K562 (cell line): ENCODE data around the gene CYB5R3. TPM values are rescaled to one million over a fixed set of nuclear protein-coding genes. Genes with fewer than 3 reads are reported as not detected.
A peak's percentile ranks its signal among the peaks of the same experiment; 100 is the strongest.

ENCODE experiments used
- ATAC-seq: fragments of 200-7000 bp; cut with Tn5 transposase; 3 replicates; pipeline ENCODE4 v1.9.1; 2020; ENCODE audit warnings: moderate library complexity
- BruUV-seq: library from RNA; stranded (reverse); fragments of 400-500 nt; replicated peaks from 2 replicates; lab custom pipeline; 2021; lab: Mats Ljungman, UMichigan
- CTCF ChIA-PET: fragments of 300-600 bp; formaldehyde crosslinking; extraction: SDS; loops from one replicate; lab custom pipeline; 2021; ENCODE audit warnings: low intra/inter-chr PET ratio; lab: Yijun Ruan, JAX
- POLR2A ChIA-PET: fragments of 300-600, 350-650 bp; sonication (Branson Sonifier 250); formaldehyde crosslinking; extraction: SDS; loops from one replicate; lab custom pipeline; 2021; ENCODE audit warnings: antibody characterized with exemption, inconsistent platforms; lab: Yijun Ruan, JAX
- DNase-seq, 4 experiments: peaks; one replicate each; pipeline versions ENCODE4 v3.0.0 to v3.0.0-alpha.2; 2011 to 2018; ENCODE audit warnings: low spot score in 3 of 4, mixed read lengths in 3 of 4; ENCODE audit errors: extremely low read depth in 1 of 4
- FAIRE-seq: peaks from 2 replicates; lab custom pipeline; 2011; peaks lifted over from hg19 to GRCh38; lab: Jason Lieb, UNC
- H2AFZ ChIP-seq: 2 replicates; pipeline ENCODE4 v1.6.0; 2011; ENCODE audit warnings: low read depth, low read length, control low read depth, inconsistent platforms
- H3K27ac ChIP-seq: fragments of 200-600 bp; 3 replicates; pipeline ENCODE4 v1.8.0; 2011; ENCODE audit warnings: low read depth, mild to moderate bottlenecking, control low read depth, inconsistent platforms, low read length, moderate library complexity, mixed read lengths; ENCODE audit errors: extremely low read depth
- H3K27me3 ChIP-seq, 2 experiments: fragments of 300-600 bp in 1 of 2; 2 replicates in 1 of 2; 3 replicates in 1 of 2; pipeline versions ENCODE4 v1.6.0 to v1.8.0; 2011; ENCODE audit warnings: inconsistent platforms in 2 of 2, low read length in 2 of 2, mild to moderate bottlenecking in 1 of 2, mixed read lengths in 1 of 2, moderate library complexity in 1 of 2; ENCODE audit not compliant: control insufficient read depth in 2 of 2, insufficient read depth in 2 of 2
- H3K36me3 ChIP-seq: fragments of 300-600 bp; 3 replicates; pipeline ENCODE4 v1.8.0; 2011; ENCODE audit warnings: mild to moderate bottlenecking, low read length, inconsistent platforms; ENCODE audit not compliant: control insufficient read depth, insufficient read depth
- H3K4me1 ChIP-seq, 2 experiments: fragments of 200-600 bp in 1 of 2; replicated peaks in 1 of 2; 2 replicates in 1 of 2; 3 replicates in 1 of 2; pipeline versions ENCODE4 v1.5.1 to v1.8.0; 2011; ENCODE audit warnings: inconsistent platforms in 2 of 2, low read length in 2 of 2, mild to moderate bottlenecking in 1 of 2, mixed read lengths in 1 of 2, moderate library complexity in 1 of 2; ENCODE audit not compliant: control insufficient read depth in 2 of 2, insufficient read depth in 2 of 2
- H3K4me2 ChIP-seq: 2 replicates; pipeline ENCODE4 v1.6.1; 2011; ENCODE audit warnings: low read length, control low read depth, inconsistent platforms, mixed read lengths; ENCODE audit not compliant: insufficient read depth
- H3K4me3 ChIP-seq: fragments of 200-600 bp; sonication (generic), shearing (Covaris generic); 2 replicates; pipeline ENCODE4 v1.5.1; 2016; ENCODE audit warnings: control low read depth, inconsistent platforms
- H3K79me2 ChIP-seq: fragments of 200-600 bp; 3 replicates; pipeline ENCODE4 v1.8.0; 2011; ENCODE audit warnings: low read length, inconsistent platforms; ENCODE audit not compliant: control insufficient read depth, insufficient read depth
- H3K9ac ChIP-seq, 2 experiments: 2 replicates each; pipeline versions ENCODE4 v1.6.0 to v1.6.1; 2011; ENCODE audit warnings: low read depth in 2 of 2, low read length in 2 of 2, control low read depth in 1 of 2, inconsistent platforms in 1 of 2, mild to moderate bottlenecking in 1 of 2, mixed read lengths in 1 of 2; ENCODE audit not compliant: insufficient read depth in 1 of 2
- H3K9me1 ChIP-seq: one replicate; pipeline ENCODE4 v1.6.0; 2011; ENCODE audit warnings: inconsistent platforms, mild to moderate bottlenecking, low read length, moderate library complexity; ENCODE audit not compliant: control insufficient read depth, insufficient read depth
- H3K9me3 ChIP-seq: replicated peaks from 2 replicates; pipeline ENCODE4 v1.5.1; 2011; ENCODE audit warnings: low read depth, low read length, inconsistent platforms; ENCODE audit not compliant: control insufficient read depth, insufficient read depth
- H4K20me1 ChIP-seq: replicated peaks from 2 replicates; pipeline ENCODE4 v1.6.1; 2011; ENCODE audit warnings: low read length, inconsistent platforms, mixed read lengths; ENCODE audit not compliant: control insufficient read depth, insufficient read depth
- ARID2 ChIP-seq: fragments of 450-650 bp; IDR thresholded peaks from 2 replicates; pipeline ENCODE4 v1.6.1; 2017; ENCODE audit warnings: antibody characterized with exemption, mild to moderate bottlenecking
- CBX8 ChIP-seq: fragments of 200-600 bp; sonication (generic); IDR thresholded peaks from 2 replicates; pipeline ENCODE4 v1.6.1; 2012; ENCODE audit warnings: borderline replicate concordance, mixed run types, low read depth, mild to moderate bottlenecking, moderate library complexity, mixed read lengths, low read length, control low read depth, inconsistent platforms; ENCODE audit not compliant: poor library complexity, severe bottlenecking; ENCODE audit errors: extremely low read depth
- CHD1 ChIP-seq: fragments of 200-600 bp; sonication (generic); IDR thresholded peaks from one replicate; pipeline ENCODE4 v1.6.1; 2012; ENCODE audit warnings: mild to moderate bottlenecking, moderate library complexity, low read length, inconsistent platforms
- DNMT1 ChIP-seq: fragments of 450-650 bp; IDR thresholded peaks from 2 replicates; pipeline ENCODE4 v1.6.1; 2016; ENCODE audit warnings: antibody characterized with exemption, mild to moderate bottlenecking
- L3MBTL2 ChIP-seq: fragments of 450-650 bp; IDR thresholded peaks from 2 replicates; pipeline ENCODE4 v1.6.1; 2016; ENCODE audit warnings: mild to moderate bottlenecking, moderate library complexity
- NEUROD1 ChIP-seq: fragments of 150-350 bp; IDR thresholded peaks from 2 replicates; pipeline ENCODE4 v1.6.1; 2014; ENCODE audit warnings: borderline replicate concordance, low read length, low read depth; ENCODE audit not compliant: partially characterized antibody
- RCOR1 ChIP-seq, 2 experiments: IDR thresholded peaks; 2 replicates each; pipeline ENCODE4 v1.6.1; 2012; ENCODE audit warnings: low read depth in 2 of 2, low read length in 2 of 2, borderline replicate concordance in 1 of 2, improper control_type of control experiment in 1 of 2
- U2AF1 ChIP-seq: fragments of 200-400 bp; formaldehyde crosslinking; optimal IDR thresholded peaks from 2 replicates; pipeline ENCODE3; 2017; ENCODE audit warnings: mild to moderate bottlenecking, low read depth, low read length, moderate library complexity
- ZNF134 ChIP-seq: fragments of 250-450 bp; sonication (Bioruptor Pico); conservative IDR thresholded peaks from 2 replicates; pipeline ENCODE4 v1.4.0; 2020
- ZNF830 ChIP-seq: fragments of 250-450 bp; sonication (Bioruptor Pico); IDR thresholded peaks from 2 replicates; pipeline ENCODE4 v1.5.0; 2021; ENCODE audit warnings: mild to moderate bottlenecking
- WGBS: fragments of 100-300 bp; shearing (Covaris generic); methylation state at CpG from one replicate; pipeline ENCODE4 v1.1.6; 2016; ENCODE audit warnings: low coverage, mixed read lengths; ENCODE audit not compliant: insufficient coverage; ENCODE audit errors: missing lambda C conversion rate; 5-methylcytosine and 5-hydroxymethylcytosine counted together
- in situ Hi-C: fragments of 300-500 bp; cut with MboI; formaldehyde crosslinking; loops from 4 replicates; pipeline ENCODE4 v1.15.0; 2018; ENCODE audit warnings: inconsistent platforms, mixed read lengths
- intact Hi-C: fragments of 100-400 bp; cut with micrococcal nuclease; formaldehyde crosslinking; loops from 2 replicates; pipeline ENCODE4 v1.14.2; 2022
- polyA plus RNA-seq, 8 experiments: library from polyadenylated mRNA; depleted of rRNA in 4 of 8; stranded (reverse) in 5 of 8; unstranded in 3 of 8; fragments of >200 nt; fragmentation: Nextera tagmentation in 2 of 8; fragmentation: Illumina TruSeq in 1 of 8; extraction: Ambion mirVana in 2 of 8; extraction: Trizol in 1 of 8; gene quantifications; 2 replicates each; pipeline versions ENCODE4 v1.2.1 to v1.2.3, GENCODE V29; 2011 to 2014; ENCODE audit warnings: inconsistent platforms in 1 of 8, missing spikeins in 1 of 8
- total RNA-seq, 7 experiments: library from RNA; depleted of rRNA in 6 of 7; stranded (reverse); fragments of >200 nt in 6 of 7; fragmentation: Illumina TruSeq in 2 of 7; extraction: Trizol in 2 of 7; gene quantifications; 2 replicates each; pipeline versions ENCODE4 v1.2.1 to v1.2.3, GENCODE V29; 2011 to 2021; ENCODE audit warnings: low replicate concordance in 1 of 7
- TF ChIP-seq, protein P1 (sequence below): fragments of 250-450 bp; sonication (Bioruptor Pico); IDR thresholded peaks from 2 replicates; pipeline ENCODE4 v1.8.0; 2021; ENCODE audit warnings: borderline replicate concordance, mild to moderate bottlenecking, moderate library complexity; ENCODE audit not compliant: poor library complexity, severe bottlenecking
- TF ChIP-seq, protein P2 (sequence below): fragments of 250-450 bp; sonication (Bioruptor Pico); IDR thresholded peaks from 2 replicates; pipeline ENCODE4 v1.4.0; 2020
- TF ChIP-seq, protein P3 (sequence below), 3 experiments: fragments of 200-800 bp in 1 of 3; sonication (Bioruptor generic) in 1 of 3; sonication (generic) in 1 of 3; formaldehyde crosslinking in 1 of 3; IDR thresholded peaks; 2 replicates each; pipeline versions ENCODE4 v1.6.1 to v1.8.0; 2016 to 2022; ENCODE audit warnings: mild to moderate bottlenecking in 2 of 3, missing compliant biosample characterization in 2 of 3, missing genetic modification characterization in 2 of 3, missing genetic modification reagents in 1 of 3

CYB5R3 gene
- total and polyA plus RNA-seq, 9 of the 15 experiments (the other 6 are each of a cell fraction or from before 2014, with no cell fraction given): 1.4 to 66.8 (median 23.4) TPM

DNA sequence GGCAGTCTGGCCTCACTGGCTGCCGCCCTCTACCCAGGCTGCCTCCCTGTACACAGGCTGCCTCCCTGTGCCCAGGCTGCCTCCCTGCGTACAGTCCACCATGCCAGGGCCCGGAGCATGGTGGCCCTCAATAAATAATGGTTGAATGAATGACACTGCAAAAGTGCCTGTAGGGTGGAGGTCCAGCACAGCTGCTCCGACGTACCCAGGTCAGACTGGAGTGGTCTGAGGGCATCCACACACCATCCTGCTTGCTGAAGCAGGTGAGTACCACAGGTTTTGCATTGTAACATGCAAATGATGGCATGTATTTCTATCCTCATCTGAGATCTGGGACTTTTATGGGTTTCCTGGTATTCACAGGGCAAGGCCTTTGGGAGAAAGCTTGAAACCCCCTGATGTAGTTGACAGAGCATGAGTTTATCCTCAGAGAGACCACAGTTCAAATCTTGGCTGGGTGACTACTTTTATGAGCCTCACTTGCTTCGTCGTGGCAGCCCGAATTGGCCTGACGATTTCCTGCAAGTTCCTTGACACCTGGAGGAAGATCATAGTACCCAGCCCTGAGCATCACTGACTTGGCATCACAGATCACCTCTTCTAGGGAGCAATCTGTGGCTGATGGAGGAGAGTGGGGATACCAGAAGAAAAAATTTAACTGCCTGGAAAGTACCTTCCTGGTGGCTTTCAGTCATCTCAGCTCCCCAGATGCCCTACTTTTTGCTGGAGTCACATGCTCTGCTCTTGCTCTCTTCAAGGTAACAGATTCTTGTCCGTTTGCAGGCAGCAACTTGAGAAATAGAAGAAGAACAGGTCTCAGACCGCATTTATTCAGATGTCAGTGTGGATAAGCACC is 16.0 kb upstream of the CYB5R3 start (continued):
- TF ChIP-seq, protein P1, sequence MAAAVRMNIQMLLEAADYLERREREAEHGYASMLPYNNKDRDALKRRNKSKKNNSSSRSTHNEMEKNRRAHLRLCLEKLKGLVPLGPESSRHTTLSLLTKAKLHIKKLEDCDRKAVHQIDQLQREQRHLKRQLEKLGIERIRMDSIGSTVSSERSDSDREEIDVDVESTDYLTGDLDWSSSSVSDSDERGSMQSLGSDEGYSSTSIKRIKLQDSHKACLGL (CRISPR knock-in tag): no peak
- no peak for TF ChIP-seq CBX8
- no peak for TF ChIP-seq CHD1
- TF ChIP-seq U2AF1: no peak
- no peak for TF ChIP-seq DNMT1

DNA sequence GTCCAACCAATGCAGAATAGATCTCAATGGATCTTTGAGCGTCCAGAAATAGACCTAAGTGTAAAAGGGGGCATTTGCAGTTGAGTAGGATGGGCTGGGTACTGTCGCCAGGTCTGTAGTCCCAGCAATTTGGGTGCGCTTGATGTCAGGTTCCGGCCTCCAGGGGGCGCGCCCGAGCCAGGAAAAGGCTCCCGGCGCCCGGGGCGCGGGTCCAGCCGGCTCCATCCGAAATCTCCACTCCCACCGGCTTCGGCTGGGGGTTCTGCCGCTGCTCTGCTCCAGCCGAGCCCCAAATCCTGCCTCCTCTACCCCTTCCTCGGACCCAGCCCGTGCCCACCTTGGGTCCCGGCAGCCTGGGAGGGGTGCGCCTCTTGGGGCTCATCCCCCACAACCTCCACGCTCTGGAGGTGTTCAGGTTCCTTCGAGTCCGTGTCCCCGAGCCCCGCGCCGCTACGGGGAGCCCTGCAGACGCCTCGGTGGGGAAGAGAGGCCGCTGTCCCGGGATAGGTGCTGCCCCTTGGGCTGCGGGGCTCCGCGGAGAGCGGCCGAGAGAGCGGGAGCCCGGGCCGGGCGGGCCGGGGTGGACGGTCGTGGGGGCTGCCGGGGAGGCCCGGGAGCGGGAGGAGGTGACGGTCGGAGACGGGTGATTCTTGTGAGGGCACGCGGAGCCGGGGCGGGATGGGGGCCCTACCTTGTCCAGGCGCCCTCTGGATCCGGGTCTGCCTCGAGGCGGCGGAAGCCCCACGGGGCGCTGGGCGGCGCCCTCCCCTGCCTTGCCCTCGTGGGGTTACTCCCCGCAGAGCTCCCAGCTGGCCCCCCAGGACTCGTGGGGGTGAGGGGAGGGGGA is 13.0 kb upstream of the CYB5R3 start:
- Histone ChIP-seq H3K9me1 (no peaks in the 10 kb centered on the region), H3K4me2 (peak overlapping the region; percentile 68), H2AFZ (peak overlapping the region; percentile 84), H3K4me1 (peaks cover 0 to 11% of the 10 kb centered on the region in 2 experiments; a peak in 2 of 5 replicates), H4K20me1 (no peaks in the 10 kb centered on the region; the same call in 1 of the 2 replicates), H3K4me3 (peak overlapping the region; percentile 32), H3K79me2 (no peaks in the 10 kb centered on the region), H3K27ac (no peak overlapping the region), H3K9me3 (no peaks in the 10 kb centered on the region), H3K36me3 (no peaks in the 10 kb centered on the region), H3K27me3 (peaks cover 0 to 8% of the 10 kb centered on the region in 2 experiments; a peak in 2 of 5 replicates), H3K9ac (peak overlapping the region in 1 of 2 experiments; percentile 64; a peak in 2 of 4 replicates)
- ATAC-seq (peak; percentile 96), FAIRE-seq (no peak), DNase-seq (peak; percentile 74 to 77 (median 75))
- 1% methylated on average over 20 of the region's 68 CpGs for WGBS
- in situ Hi-C loops (no loop called here), intact Hi-C loops (loop anchor here (2.0 kb wide), 1 partner anchor 159 kb away; no protein-coding TSS in a partner anchor)
- CTCF ChIA-PET: interaction anchor here (0.6 kb wide), 1 partner anchor 118 kb away, joined by 4 read pairs; no protein-coding TSS in a partner anchor
- POLR2A ChIA-PET: interaction anchor here (1.1 kb wide), 1 partner anchor 92 kb away, joined by 3 read pairs; no protein-coding TSS in a partner anchor
- TSS peak; percentile 97 for BruUV-seq
- TF ChIP-seq, protein P2, sequence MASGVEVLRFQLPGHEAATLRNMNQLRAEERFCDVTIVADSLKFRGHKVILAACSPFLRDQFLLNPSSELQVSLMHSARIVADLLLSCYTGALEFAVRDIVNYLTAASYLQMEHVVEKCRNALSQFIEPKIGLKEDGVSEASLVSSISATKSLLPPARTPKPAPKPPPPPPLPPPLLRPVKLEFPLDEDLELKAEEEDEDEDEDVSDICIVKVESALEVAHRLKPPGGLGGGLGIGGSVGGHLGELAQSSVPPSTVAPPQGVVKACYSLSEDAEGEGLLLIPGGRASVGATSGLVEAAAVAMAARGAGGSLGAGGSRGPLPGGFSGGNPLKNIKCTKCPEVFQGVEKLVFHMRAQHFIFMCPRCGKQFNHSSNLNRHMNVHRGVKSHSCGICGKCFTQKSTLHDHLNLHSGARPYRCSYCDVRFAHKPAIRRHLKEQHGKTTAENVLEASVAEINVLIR (CRISPR knock-in tag): no peak
- TF ChIP-seq NEUROD1 (no peak), ARID2 (no peak), L3MBTL2 (peak; percentile 35; the same call in 1 of the 2 replicates), CHD1 (no peak), RCOR1 (IDR thresholded peaks at IDR 0.05; ENCODE audit: borderline replicate concordance in 1 of 2, low read depth in 2 of 2, low read length in 2 of 2) (0 out of 4 replicates have a peak, but pooled peaks of 1 of the 2 experiments have one; percentile 19), ZNF134 (CRISPR knock-in tag) (no peak), ZNF830 (CRISPR knock-in tag) (no peak)
- TF ChIP-seq, protein P3, sequence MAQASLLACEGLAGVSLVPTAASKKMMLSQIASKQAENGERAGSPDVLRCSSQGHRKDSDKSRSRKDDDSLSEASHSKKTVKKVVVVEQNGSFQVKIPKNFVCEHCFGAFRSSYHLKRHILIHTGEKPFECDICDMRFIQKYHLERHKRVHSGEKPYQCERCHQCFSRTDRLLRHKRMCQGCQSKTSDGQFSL (CRISPR knock-in tag; IDR thresholded peaks at IDR 0.05): peak; percentile 33; the same call in 1 of the 2 replicates
- TF ChIP-seq, protein P3 (tag; IDR thresholded peaks at IDR 0.05): no peak
